ENCODE results near the gene SPATA21.

The SPATA21 gene

DNA sequence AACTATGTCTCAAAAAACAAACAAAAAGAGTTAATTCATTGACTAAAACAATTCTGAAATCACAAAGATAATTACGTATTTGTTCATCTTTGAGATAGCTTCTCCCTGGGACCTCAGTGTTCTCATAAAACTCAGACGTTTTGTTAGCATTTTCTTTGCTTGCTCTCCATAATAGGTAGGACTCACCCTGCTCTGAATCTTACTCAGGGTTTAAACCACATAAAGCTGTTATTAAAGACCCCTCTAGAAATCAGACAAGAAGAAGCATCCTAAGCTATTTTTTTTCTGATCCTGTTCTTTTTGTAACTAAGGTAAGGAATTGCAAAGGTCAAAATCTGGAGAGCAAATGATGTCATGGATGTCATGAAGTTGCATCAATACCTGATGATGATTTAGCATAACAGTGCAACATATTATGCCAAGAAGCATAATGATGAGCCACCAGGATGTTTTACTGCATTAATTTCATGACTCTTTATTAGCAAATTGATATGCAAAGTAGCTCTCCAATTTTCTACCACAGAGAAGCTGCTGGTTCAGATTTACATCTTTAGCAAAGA lies 87.3 kb downstream of the SPATA21 start:
- TF ChIP-seq POLR2AphosphoS5 (IDR thresholded peaks at IDR 0.05; ENCODE audit: low read depth, low read length) (no peak), SIN3A (IDR thresholded peaks at IDR 0.05; ENCODE audit: borderline replicate concordance, insufficient read depth, low read length) (no peak), TAF1 (IDR thresholded peaks at IDR 0.05; ENCODE audit: borderline replicate concordance, insufficient read depth, low read length) (no peak), FOXP2 (optimal IDR thresholded peaks at IDR 0.05; ENCODE audit: borderline replicate concordance, extremely low read depth, extremely low read length, insufficient read depth) (no peak)
- TF ChIP-seq, protein P1, sequence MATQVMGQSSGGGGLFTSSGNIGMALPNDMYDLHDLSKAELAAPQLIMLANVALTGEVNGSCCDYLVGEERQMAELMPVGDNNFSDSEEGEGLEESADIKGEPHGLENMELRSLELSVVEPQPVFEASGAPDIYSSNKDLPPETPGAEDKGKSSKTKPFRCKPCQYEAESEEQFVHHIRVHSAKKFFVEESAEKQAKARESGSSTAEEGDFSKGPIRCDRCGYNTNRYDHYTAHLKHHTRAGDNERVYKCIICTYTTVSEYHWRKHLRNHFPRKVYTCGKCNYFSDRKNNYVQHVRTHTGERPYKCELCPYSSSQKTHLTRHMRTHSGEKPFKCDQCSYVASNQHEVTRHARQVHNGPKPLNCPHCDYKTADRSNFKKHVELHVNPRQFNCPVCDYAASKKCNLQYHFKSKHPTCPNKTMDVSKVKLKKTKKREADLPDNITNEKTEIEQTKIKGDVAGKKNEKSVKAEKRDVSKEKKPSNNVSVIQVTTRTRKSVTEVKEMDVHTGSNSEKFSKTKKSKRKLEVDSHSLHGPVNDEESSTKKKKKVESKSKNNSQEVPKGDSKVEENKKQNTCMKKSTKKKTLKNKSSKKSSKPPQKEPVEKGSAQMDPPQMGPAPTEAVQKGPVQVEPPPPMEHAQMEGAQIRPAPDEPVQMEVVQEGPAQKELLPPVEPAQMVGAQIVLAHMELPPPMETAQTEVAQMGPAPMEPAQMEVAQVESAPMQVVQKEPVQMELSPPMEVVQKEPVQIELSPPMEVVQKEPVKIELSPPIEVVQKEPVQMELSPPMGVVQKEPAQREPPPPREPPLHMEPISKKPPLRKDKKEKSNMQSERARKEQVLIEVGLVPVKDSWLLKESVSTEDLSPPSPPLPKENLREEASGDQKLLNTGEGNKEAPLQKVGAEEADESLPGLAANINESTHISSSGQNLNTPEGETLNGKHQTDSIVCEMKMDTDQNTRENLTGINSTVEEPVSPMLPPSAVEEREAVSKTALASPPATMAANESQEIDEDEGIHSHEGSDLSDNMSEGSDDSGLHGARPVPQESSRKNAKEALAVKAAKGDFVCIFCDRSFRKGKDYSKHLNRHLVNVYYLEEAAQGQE (IDR thresholded peaks at IDR 0.05; ENCODE audit: insufficient read depth in 1 of 2, low read depth in 2 of 2, low read length in 2 of 2), result no peak

All from PFSK-1 (cell line).